Loucy (cell line): ENCODE measurements around the gene TTC16.

Experiments
- H2AFZ ChIP-seq: fragments of 200-600 bp; sonication (generic); 2 replicates; pipeline ENCODE4 v1.6.0; 2016; ENCODE audit warnings: antibody characterized with exemption, mild to moderate bottlenecking, low read length, moderate library complexity
- H3F3A ChIP-seq: fragments of 200-600 bp; 2 replicates; pipeline ENCODE4 v1.6.0; 2016; ENCODE audit warnings: antibody characterized with exemption, low read depth, mild to moderate bottlenecking
- H3K27me3 ChIP-seq: fragments of 200-600 bp; sonication (generic); 2 replicates; pipeline ENCODE4 v1.6.1; 2014; ENCODE audit warnings: low read length, mild to moderate bottlenecking; ENCODE audit not compliant: insufficient read depth, poor library complexity, severe bottlenecking
- H3K36me3 ChIP-seq: fragments of 200-600 bp; sonication (generic); 2 replicates; pipeline ENCODE4 v1.6.1; 2016; ENCODE audit warnings: low read length; ENCODE audit not compliant: insufficient read depth
- H3K4me1 ChIP-seq: fragments of 200-600 bp; sonication (generic); 2 replicates; pipeline ENCODE4 v1.5.1; 2014; ENCODE audit warnings: low read length, mild to moderate bottlenecking; ENCODE audit not compliant: insufficient read depth, poor library complexity, severe bottlenecking
- H3K4me2 ChIP-seq: fragments of 200-600 bp; sonication (generic); 2 replicates; pipeline ENCODE4 v1.6.0; 2014; ENCODE audit warnings: antibody characterized with exemption, low read length, low read depth, mild to moderate bottlenecking; ENCODE audit not compliant: poor library complexity, severe bottlenecking
- H3K4me3 ChIP-seq: fragments of 200-600 bp; sonication (generic); 2 replicates; pipeline ENCODE4 v1.5.1; 2014; ENCODE audit warnings: low read length, mild to moderate bottlenecking, mixed read lengths; ENCODE audit not compliant: poor library complexity, severe bottlenecking
- H3K79me2 ChIP-seq: fragments of 200-600 bp; sonication (generic); 2 replicates; pipeline ENCODE4 v1.6.1; 2014; ENCODE audit warnings: low read length; ENCODE audit not compliant: insufficient read depth
- H3K9ac ChIP-seq: fragments of 200-600 bp; sonication (generic); 2 replicates; pipeline ENCODE4 v1.6.0; 2014; ENCODE audit warnings: mild to moderate bottlenecking, low read depth, low read length, moderate library complexity; ENCODE audit not compliant: poor library complexity, severe bottlenecking
- H3K9me2 ChIP-seq: fragments of 200-600 bp; sonication (generic); replicated peaks from 2 replicates; pipeline ENCODE4 v1.6.1; 2016; ENCODE audit warnings: low read depth, low read length, mixed read lengths
- H3K9me3 ChIP-seq: fragments of 200-600 bp; sonication (generic); 2 replicates; pipeline ENCODE4 v1.6.1; 2014; ENCODE audit warnings: mild to moderate bottlenecking, antibody characterized with exemption, low read length, low read depth; ENCODE audit not compliant: insufficient read depth
- H4K20me1 ChIP-seq: fragments of 200-600 bp; sonication (generic); 2 replicates; pipeline ENCODE4 v1.6.0; 2014; ENCODE audit warnings: antibody characterized with exemption, low read length, mild to moderate bottlenecking; ENCODE audit not compliant: insufficient read depth, poor library complexity, severe bottlenecking
- CTCF ChIP-seq: fragments of 200-600 bp; sonication (generic); conservative IDR thresholded peaks from 2 replicates; pipeline ENCODE4 v1.5.1; 2014; ENCODE audit warnings: mild to moderate bottlenecking, antibody characterized with exemption, low read length
- EZH2phosphoT487 ChIP-seq: fragments of 200-600 bp; IDR thresholded peaks from 2 replicates; pipeline ENCODE4 v1.6.1; 2018; ENCODE audit warnings: antibody characterized with exemption, mild to moderate bottlenecking, moderate library complexity, borderline replicate concordance

Gene TTC16

GRCh38 chr9:127680226-127680625, 35.7 kb upstream of the TTC16 start:
- Histone ChIP-seq H3K9ac (no peak overlapping the region), H3K4me2 (no peak overlapping the region), H3K4me3 (no peak overlapping the region), H4K20me1 (no peaks in the 10 kb centered on the region), H2AFZ (no peak overlapping the region), H3K9me2 (no peaks in the 10 kb centered on the region), H3F3A (no peaks in the 10 kb centered on the region), H3K4me1 (no peaks in the 10 kb centered on the region), H3K79me2 (no peaks in the 10 kb centered on the region), H3K27me3 (no peaks in the 10 kb centered on the region), H3K36me3 (peaks cover 62% of the 10 kb centered on the region; the same call in 1 of the 2 replicates), H3K9me3 (no peaks in the 10 kb centered on the region)
- no peak for TF ChIP-seq EZH2phosphoT487
- TF ChIP-seq CTCF = no peak

GRCh38 chr9:127680846-127681245, 35.0 kb upstream of the TTC16 start:
- Histone ChIP-seq H3F3A (no peaks in the 10 kb centered on the region), H3K27me3 (no peaks in the 10 kb centered on the region), H2AFZ (no peak overlapping the region), H3K9me2 (no peaks in the 10 kb centered on the region), H3K4me3 (no peak overlapping the region), H3K9me3 (no peaks in the 10 kb centered on the region), H3K4me1 (no peaks in the 10 kb centered on the region), H4K20me1 (no peaks in the 10 kb centered on the region), H3K79me2 (no peaks in the 10 kb centered on the region), H3K4me2 (no peak overlapping the region), H3K9ac (no peak overlapping the region), H3K36me3 (peaks cover 62% of the 10 kb centered on the region; the same call in 1 of the 2 replicates)
- TF ChIP-seq CTCF (no peak), EZH2phosphoT487 (no peak)

GRCh38 chr9:127682351-127683136, 33.3 kb upstream of the TTC16 start:
- H3K4me2 ChIP-seq = no peak overlapping the region
- H4K20me1 ChIP-seq = no peaks in the 10 kb centered on the region
- peaks cover 68% of the 10 kb centered on the region; the same call in 1 of the 2 replicates for H3K36me3 ChIP-seq
- no peak overlapping the region for H3K9ac ChIP-seq
- no peaks in the 10 kb centered on the region for H3K27me3 ChIP-seq
- H3K4me3 ChIP-seq = no peak overlapping the region
- no peaks in the 10 kb centered on the region for H3K4me1 ChIP-seq
- H3K79me2 ChIP-seq = no peaks in the 10 kb centered on the region
- H2AFZ ChIP-seq = no peak overlapping the region
- TF ChIP-seq EZH2phosphoT487 (no peak), CTCF (no peak)
- no peaks in the 10 kb centered on the region for H3K9me3 ChIP-seq
- H3F3A ChIP-seq = no peaks in the 10 kb centered on the region
- H3K9me2 ChIP-seq = no peaks in the 10 kb centered on the region
